ENCODE data around the gene ELL2.

ELL2 gene

GRCh38 chr5:95835682-95836385, 125.8 kb downstream of the ELL2 start:
- peak; percentile 21 to 25 for DNase-seq
